Small intestine (tissue), 7 donors: ENCODE results near the gene POLR1B. TPM values are rescaled to one million over a fixed set of nuclear protein-coding genes. Genes with fewer than 3 reads are reported as not detected.
"Not testable (repeated sequence)": the region's sequence is repeated elsewhere in the genome, so short reads cannot be mapped to it uniquely, and the experiment has no call there.

Experiments used
- DNase-seq, 2 donors: peaks; one replicate each; pipeline versions ENCODE4 v3.0.0 to v3.0.0-alpha.2; 2013
- FAIRE-seq: peaks from 2 replicates; lab custom pipeline; 2012; peaks lifted over from hg19 to GRCh38; lab: Jason Lieb, UNC
- H3K27ac ChIP-seq, 3 donors: one replicate each; pipeline ENCODE4 v1.5.1; 2013; ENCODE audit warnings: low read length in 2 of 3, mild to moderate bottlenecking in 2 of 3, control low read depth in 1 of 3, inconsistent platforms in 1 of 3, low read depth in 1 of 3, moderate library complexity in 1 of 3
- H3K27me3 ChIP-seq, 3 donors: one replicate each; pipeline ENCODE4 v1.6.1; 2013; ENCODE audit warnings: low read length in 3 of 3, inconsistent platforms in 1 of 3; ENCODE audit not compliant: control insufficient read depth in 3 of 3, insufficient read depth in 3 of 3
- H3K36me3 ChIP-seq, 3 donors: one replicate each; pipeline ENCODE4 v1.6.1; 2013; ENCODE audit warnings: low read length in 3 of 3, inconsistent platforms in 1 of 3, low read depth in 1 of 3, mild to moderate bottlenecking in 1 of 3, moderate library complexity in 1 of 3; ENCODE audit not compliant: control insufficient read depth in 3 of 3, insufficient read depth in 2 of 3
- H3K4me1 ChIP-seq, 3 donors: one replicate each; pipeline ENCODE4 v1.6.1; 2013; ENCODE audit warnings: low read length in 2 of 3, inconsistent platforms in 1 of 3, low read depth in 1 of 3, mild to moderate bottlenecking in 1 of 3, moderate library complexity in 1 of 3; ENCODE audit not compliant: control insufficient read depth in 3 of 3, insufficient read depth in 2 of 3
- H3K4me3 ChIP-seq, 3 donors: one replicate each; pipeline ENCODE4 v1.5.1; 2013; ENCODE audit warnings: low read length in 3 of 3, control low read depth in 1 of 3, inconsistent platforms in 1 of 3, low read depth in 1 of 3, mild to moderate bottlenecking in 1 of 3, moderate library complexity in 1 of 3
- H3K9me3 ChIP-seq, 2 donors: one replicate each; pipeline ENCODE4 v1.6.1; 2013; ENCODE audit warnings: low read depth in 1 of 2, low read length in 1 of 2; ENCODE audit not compliant: control insufficient read depth in 2 of 2, insufficient read depth in 1 of 2
- WGBS, 3 donors: extraction: QIAGEN DNeasy Blood & Tissue Kit; methylation state at CpG; one replicate each; pipeline ENCODE4 v1.1.7; 2013; 5-methylcytosine and 5-hydroxymethylcytosine counted together
- polyA plus RNA-seq, 4 donors: library from polyadenylated mRNA; stranded (reverse) in 3 of 4; unstranded in 1 of 4; fragments of 200-250 nt in 3 of 4; fragments of 120-200 nt in 1 of 4; gene quantifications; one replicate each; pipeline versions ENCODE4 v1.2.1 to v1.2.3, GENCODE V29; 2013
- donor health status: healthy with polysubstance abuse.
- donor health status: control.
- donor health status: control.
- donor health status: Bipolar disorder and iron deficiency.
- donor health status: healthy.

Gene POLR1B
- polyA plus RNA-seq, 4 donors: 3.8 to 21.8 (median 6.0) TPM

- H3K4me3 ChIP-seq: no peak overlapping the region
- DNase-seq (no peak), FAIRE-seq (no peak)
- no peaks in the 10 kb centered on the region for H3K4me1 ChIP-seq
- no peaks in the 10 kb centered on the region for H3K9me3 ChIP-seq
- H3K27me3 ChIP-seq: no peaks in the 10 kb centered on the region
- peaks cover 0 to 2% (median 1%) of the 10 kb centered on the region in 3 donors for H3K36me3 ChIP-seq
- 68 to 83% (median 75%) methylated on average over 1 of the region's 1 CpG for WGBS, 3 donors
- H3K27ac ChIP-seq: no peak overlapping the region
Observed at GRCh38 chr2:112534826-112535225, 7.4 kb upstream of the POLR1B start.

- not testable (repeated sequence) for H3K4me3 ChIP-seq, H3K27ac ChIP-seq, FAIRE-seq, H3K9me3 ChIP-seq, H3K36me3 ChIP-seq, DNase-seq, H3K4me1 ChIP-seq, H3K27me3 ChIP-seq
Observed at GRCh38 chr2:112536665-112537064, 5.6 kb upstream of the POLR1B start.

- Histone ChIP-seq H3K27ac (no peak overlapping the region), H3K4me1 (peaks cover 5 to 7% (median 5%) of the 10 kb centered on the region in 3 donors), H3K36me3 (no peaks in the 10 kb centered on the region), H3K4me3 (no peak overlapping the region), H3K27me3 (no peaks in the 10 kb centered on the region), H3K9me3 (no peaks in the 10 kb centered on the region)
- WGBS, 3 donors: 65 to 83% (median 71%) methylated on average over 2 of the region's 2 CpGs
- FAIRE-seq: no peak
- DNase-seq: no peak
Observed at GRCh38 chr2:112539306-112539705, 3.0 kb upstream of the POLR1B start.

GRCh38 chr2:112540906-112541305, 1.4 kb upstream of the POLR1B start:
- Histone ChIP-seq H3K4me3 (no peak overlapping the region), H3K27me3 (no peaks in the 10 kb centered on the region), H3K27ac (no peak overlapping the region), H3K36me3 (no peaks in the 10 kb centered on the region), H3K4me1 (peaks cover 5 to 7% (median 5%) of the 10 kb centered on the region in 3 donors), H3K9me3 (no peaks in the 10 kb centered on the region)
- WGBS, 3 donors: 38 to 64% (median 51%) methylated on average over 2 of the region's 2 CpGs
- DNase-seq (no peak), FAIRE-seq (no peak)

GRCh38 chr2:112541315-112542122, 746 bp upstream of the POLR1B start:
- Histone ChIP-seq H3K27ac (peak overlapping the region; percentile 73 to 91 (median 77)), H3K27me3 (no peaks in the 10 kb centered on the region), H3K36me3 (no peaks in the 10 kb centered on the region), H3K9me3 (no peaks in the 10 kb centered on the region), H3K4me3 (peak overlapping the region; percentile 70 to 85 (median 70)), H3K4me1 (peaks cover 5 to 7% (median 5%) of the 10 kb centered on the region in 3 donors)
- 13 to 24% (median 22%) methylated on average over 34 of the region's 34 CpGs for WGBS, 3 donors
- peak in 1 of 2 donors; percentile 3 for DNase-seq
- FAIRE-seq: no peak

- peaks cover 5 to 7% (median 5%) of the 10 kb centered on the region in 3 donors for H3K4me1 ChIP-seq
Observed at GRCh38 chr2:112542984-112543661, 858 bp downstream of the POLR1B start.

GRCh38 chr2:112547333-112547732, 5.1 kb downstream of the POLR1B start:
- FAIRE-seq (no peak), DNase-seq (no peak)
- H3K36me3 ChIP-seq: peaks cover 7 to 31% (median 14%) of the 10 kb centered on the region in 3 donors
- no peaks in the 10 kb centered on the region for H3K27me3 ChIP-seq
- WGBS, 3 donors: 88 to 94% (median 93%) methylated on average over 4 of the region's 4 CpGs
- H3K27ac ChIP-seq: no peak overlapping the region
- no peaks in the 10 kb centered on the region for H3K9me3 ChIP-seq
- no peak overlapping the region for H3K4me3 ChIP-seq
- peaks cover 5 to 7% (median 5%) of the 10 kb centered on the region in 3 donors for H3K4me1 ChIP-seq

More at GRCh38 chr2:112542984-112543661, 858 bp downstream of the POLR1B start:
- FAIRE-seq (no peak), DNase-seq (peak in 1 of 2 donors; percentile 17)
- 1 to 5% (median 2%) methylated on average over 18 of the region's 18 CpGs for WGBS, 3 donors
- H3K36me3 ChIP-seq: peaks cover 0 to 12% (median 5%) of the 10 kb centered on the region in 3 donors
- no peaks in the 10 kb centered on the region for H3K9me3 ChIP-seq
- H3K27ac ChIP-seq: peak overlapping the region in 2 of 3 donors; percentile 77 to 91
- no peaks in the 10 kb centered on the region for H3K27me3 ChIP-seq
- peak overlapping the region; percentile 70 to 85 (median 70) for H3K4me3 ChIP-seq

- WGBS, 3 donors: 94 to 100% (median 96%) methylated on average over 2 of the region's 2 CpGs
- FAIRE-seq (no peak), DNase-seq (no peak)
- H3K9me3 ChIP-seq: no peaks in the 10 kb centered on the region
- no peak overlapping the region for H3K27ac ChIP-seq
- H3K4me1 ChIP-seq: no peaks in the 10 kb centered on the region
- H3K36me3 ChIP-seq: peaks cover 11 to 41% (median 19%) of the 10 kb centered on the region in 3 donors
- no peaks in the 10 kb centered on the region for H3K27me3 ChIP-seq
- no peak overlapping the region for H3K4me3 ChIP-seq
Observed at GRCh38 chr2:112548980-112549379, 6.7 kb downstream of the POLR1B start.
